ENCODE results near the gene KLF13.

Gene KLF13

GRCh38 chr15:31378363-31378903 is 51.8 kb downstream of the KLF13 start:
- H3K27ac ChIP-seq (ENCODE audit: low read length) = no peak overlapping the region
- H3K4me2 ChIP-seq (ENCODE audit: low read depth, low read length) = no peak overlapping the region
- no peaks in the 10 kb centered on the region for H3K9me2 ChIP-seq (replicated peaks; ENCODE audit: insufficient read depth, low read length)
- H3K36me3 ChIP-seq (replicated peaks; ENCODE audit: insufficient read depth, low read length) = no peaks in the 10 kb centered on the region
- H3K9ac ChIP-seq (ENCODE audit: low read length) = no peak overlapping the region
- H3K27me3 ChIP-seq (replicated peaks; ENCODE audit: insufficient read depth, low read length) = no peaks in the 10 kb centered on the region
- no peak overlapping the region for H2AFZ ChIP-seq (ENCODE audit: low read length)
- H3K9me3 ChIP-seq (replicated peaks; ENCODE audit: insufficient read depth, low read length) = no peaks in the 10 kb centered on the region
- peaks cover 38% of the 10 kb centered on the region for H3K79me2 ChIP-seq (ENCODE audit: low read length)
- H4K20me1 ChIP-seq (ENCODE audit: insufficient read depth, low read length) = no peaks in the 10 kb centered on the region
- H3K4me1 ChIP-seq (ENCODE audit: low read length) = no peaks in the 10 kb centered on the region
- TF ChIP-seq CTCF (IDR thresholded peaks at IDR 0.05; ENCODE audit: low read length) (no peak), EZH2 (optimal IDR thresholded peaks at IDR 0.05; ENCODE audit: low read depth, low read length) (no peak), EZH2phosphoT487 (IDR thresholded peaks at IDR 0.05; ENCODE audit: low read length) (no peak)
- no peaks in the 10 kb centered on the region for H3F3A ChIP-seq (ENCODE audit: insufficient read depth, low read length)
- DNase-seq = no peak
- H3K4me3 ChIP-seq (ENCODE audit: low read length) = no peak overlapping the region

DNA sequence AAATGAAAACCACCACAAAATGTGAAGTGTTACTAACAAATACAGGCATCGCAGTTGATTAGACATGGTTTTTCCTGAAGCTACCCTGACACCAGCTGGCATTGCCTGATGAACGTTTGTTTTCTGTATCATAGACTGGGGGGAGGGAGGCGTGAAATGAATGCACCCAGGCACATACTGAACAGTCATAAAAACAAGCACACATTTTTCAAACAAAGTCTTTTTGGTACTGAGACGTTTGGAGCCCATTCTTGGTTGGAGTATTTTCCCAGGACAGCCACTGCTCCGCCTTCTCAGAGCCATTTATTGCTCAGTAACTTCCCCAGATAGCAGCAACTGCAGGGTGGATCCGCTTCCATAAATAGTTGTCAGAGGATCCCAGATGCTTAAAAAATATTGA is 52.4 kb downstream of the KLF13 start:
- Histone ChIP-seq H3K4me1 (ENCODE audit: low read length) (no peaks in the 10 kb centered on the region), H3K27ac (ENCODE audit: low read length) (no peak overlapping the region), H3K27me3 (replicated peaks; ENCODE audit: insufficient read depth, low read length) (no peaks in the 10 kb centered on the region), H3K9me3 (replicated peaks; ENCODE audit: insufficient read depth, low read length) (no peaks in the 10 kb centered on the region), H3K36me3 (replicated peaks; ENCODE audit: insufficient read depth, low read length) (no peaks in the 10 kb centered on the region), H3K4me3 (ENCODE audit: low read length) (no peak overlapping the region), H3K79me2 (ENCODE audit: low read length) (peaks cover 32% of the 10 kb centered on the region), H3F3A (ENCODE audit: insufficient read depth, low read length) (no peaks in the 10 kb centered on the region), H2AFZ (ENCODE audit: low read length) (no peak overlapping the region), H3K9me2 (replicated peaks; ENCODE audit: insufficient read depth, low read length) (no peaks in the 10 kb centered on the region), H3K9ac (ENCODE audit: low read length) (no peak overlapping the region), H4K20me1 (ENCODE audit: insufficient read depth, low read length) (no peaks in the 10 kb centered on the region), H3K4me2 (ENCODE audit: low read depth, low read length) (no peak overlapping the region)
- TF ChIP-seq EZH2phosphoT487 (IDR thresholded peaks at IDR 0.05; ENCODE audit: low read length) = no peak
- no peak for TF ChIP-seq CTCF (IDR thresholded peaks at IDR 0.05; ENCODE audit: low read length)
- TF ChIP-seq EZH2 (optimal IDR thresholded peaks at IDR 0.05; ENCODE audit: low read depth, low read length) = no peak
- no peak for DNase-seq

DNA sequence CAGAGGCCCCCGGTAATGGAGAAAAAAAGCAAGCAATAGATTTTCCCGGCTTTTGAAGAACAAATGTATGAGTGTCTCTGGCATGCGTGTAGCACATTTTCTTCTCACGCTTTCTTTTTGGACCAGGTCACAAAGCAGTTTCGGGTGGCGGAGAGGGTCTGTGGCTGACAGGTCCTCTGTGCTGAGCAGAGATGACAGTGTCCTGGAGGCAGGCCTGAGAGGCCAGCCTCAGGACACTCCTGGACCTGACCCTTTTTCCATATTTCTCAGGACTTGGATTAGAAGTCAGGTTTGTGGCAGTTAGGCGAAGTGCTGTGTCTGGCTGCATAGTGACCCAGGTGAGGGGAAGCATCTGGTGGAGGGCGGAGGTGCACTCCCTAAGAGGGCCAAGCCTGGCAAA is 52.9 kb downstream of the KLF13 start:
- Histone ChIP-seq H3K79me2 (ENCODE audit: low read length) (peaks cover 27% of the 10 kb centered on the region), H3F3A (ENCODE audit: insufficient read depth, low read length) (no peaks in the 10 kb centered on the region), H3K27me3 (replicated peaks; ENCODE audit: insufficient read depth, low read length) (no peaks in the 10 kb centered on the region), H3K36me3 (replicated peaks; ENCODE audit: insufficient read depth, low read length) (no peaks in the 10 kb centered on the region), H3K27ac (ENCODE audit: low read length) (no peak overlapping the region), H3K9ac (ENCODE audit: low read length) (no peak overlapping the region), H3K4me1 (ENCODE audit: low read length) (no peaks in the 10 kb centered on the region), H3K4me2 (ENCODE audit: low read depth, low read length) (no peak overlapping the region), H3K9me2 (replicated peaks; ENCODE audit: insufficient read depth, low read length) (no peaks in the 10 kb centered on the region), H3K9me3 (replicated peaks; ENCODE audit: insufficient read depth, low read length) (no peaks in the 10 kb centered on the region), H2AFZ (ENCODE audit: low read length) (no peak overlapping the region), H3K4me3 (ENCODE audit: low read length) (no peak overlapping the region), H4K20me1 (ENCODE audit: insufficient read depth, low read length) (no peaks in the 10 kb centered on the region)
- TF ChIP-seq EZH2phosphoT487 (IDR thresholded peaks at IDR 0.05; ENCODE audit: low read length) = no peak
- no peak for DNase-seq

- H4K20me1 ChIP-seq (ENCODE audit: insufficient read depth, low read length) = no peaks in the 10 kb centered on the region
- no peaks in the 10 kb centered on the region for H3F3A ChIP-seq (ENCODE audit: insufficient read depth, low read length)
- no peak for DNase-seq
- no peaks in the 10 kb centered on the region for H3K4me1 ChIP-seq (ENCODE audit: low read length)
- no peaks in the 10 kb centered on the region for H3K36me3 ChIP-seq (replicated peaks; ENCODE audit: insufficient read depth, low read length)
- H3K27me3 ChIP-seq (replicated peaks; ENCODE audit: insufficient read depth, low read length) = no peaks in the 10 kb centered on the region
- no peak overlapping the region for H2AFZ ChIP-seq (ENCODE audit: low read length)
- H3K4me2 ChIP-seq (ENCODE audit: low read depth, low read length) = no peak overlapping the region
- no peak for TF ChIP-seq EZH2 (optimal IDR thresholded peaks at IDR 0.05; ENCODE audit: low read depth, low read length)
- no peak for TF ChIP-seq EZH2phosphoT487 (IDR thresholded peaks at IDR 0.05; ENCODE audit: low read length)
- no peak for TF ChIP-seq CTCF (IDR thresholded peaks at IDR 0.05; ENCODE audit: low read length)
- no peak overlapping the region for H3K9ac ChIP-seq (ENCODE audit: low read length)
- no peaks in the 10 kb centered on the region for H3K9me3 ChIP-seq (replicated peaks; ENCODE audit: insufficient read depth, low read length)
- H3K27ac ChIP-seq (ENCODE audit: low read length) = no peak overlapping the region
- 0 out of 2 replicates have a peak, but pooled peaks cover 5% of the 10 kb centered on the region for H3K79me2 ChIP-seq (ENCODE audit: low read length)
- H3K9me2 ChIP-seq (replicated peaks; ENCODE audit: insufficient read depth, low read length) = no peaks in the 10 kb centered on the region
- H3K4me3 ChIP-seq (ENCODE audit: low read length) = no peak overlapping the region
Observed at GRCh38 chr15:31381801-31382712, 55.4 kb downstream of the KLF13 start.
